Erythroblast (primary cell): Measurements from ENCODE around the gene CCDC12.

ENCODE experiments used
- GATA1 ChIP-seq: IDR thresholded peaks from 2 replicates; pipeline ENCODE4 v1.6.1; 2011; ENCODE audit warnings: low read depth, mild to moderate bottlenecking, control low read depth, low read length, moderate library complexity
- POLR2A ChIP-seq: IDR thresholded peaks from 2 replicates; pipeline ENCODE4 v1.6.1; 2011; ENCODE audit warnings: mild to moderate bottlenecking, low read length

- TF ChIP-seq POLR2A (no peak), GATA1 (no peak)
These were observed 74.3 kb downstream of the CCDC12 start for GRCh38 chr3:46902188-46902631.
